CD4-positive, alpha-beta memory T cell (primary cell): ENCODE measurements around the gene SELENOW. TPM values are rescaled to one million over a fixed set of nuclear protein-coding genes. Genes with fewer than 3 reads are reported as not detected.
"Not testable (repeated sequence)": the region's sequence is repeated elsewhere in the genome, so short reads cannot be mapped to it uniquely, and the experiment has no call there.

Source experiments
- CTCF ChIA-PET: fragments of 350-600 bp; sonication (Branson Sonifier 250); formaldehyde crosslinking; loops from one replicate; lab custom pipeline; 2021; ENCODE audit warnings: inconsistent platforms; ENCODE audit not compliant: partially characterized antibody; lab: Charles Lee
- POLR2A ChIA-PET: fragments of 350-600 bp; sonication (Branson Sonifier 250); formaldehyde crosslinking; loops from one replicate; lab custom pipeline; 2021; ENCODE audit not compliant: partially characterized antibody; lab: Charles Lee
- DNase-seq, 5 donors: peaks; one replicate each; pipeline versions ENCODE4 v3.0.0 to v3.0.0-alpha.2; 2020 to 2022; ENCODE audit warnings: mixed read lengths in 1 of 5
- H3K27ac ChIP-seq: one replicate; pipeline ENCODE4 v1.7.0; 2013; ENCODE audit warnings: low read depth, low read length
- H3K27me3 ChIP-seq: 2 replicates; pipeline ENCODE4 v1.7.0; 2013; ENCODE audit warnings: mild to moderate bottlenecking, low read length, moderate library complexity; ENCODE audit not compliant: insufficient read depth
- H3K36me3 ChIP-seq: 2 replicates; pipeline ENCODE4 v1.7.0; 2013; ENCODE audit warnings: mild to moderate bottlenecking, low read length, moderate library complexity; ENCODE audit not compliant: insufficient read depth
- H3K4me1 ChIP-seq: 2 replicates; pipeline ENCODE4 v1.7.0; 2013; ENCODE audit warnings: mild to moderate bottlenecking, low read length, moderate library complexity; ENCODE audit not compliant: insufficient read depth
- H3K4me3 ChIP-seq, 2 donors: one replicate each; pipeline ENCODE4 v1.7.0; 2013; ENCODE audit warnings: low read length in 2 of 2, mild to moderate bottlenecking in 1 of 2
- H3K9me3 ChIP-seq, 2 donors: one replicate each; pipeline ENCODE4 v1.7.0; 2013; ENCODE audit warnings: low read length in 2 of 2, control low read depth in 1 of 2; ENCODE audit not compliant: control insufficient read depth in 1 of 2
- H3K27ac Mint-ChIP-seq, 7 donors: one replicate each; pipeline ENCODE4 v1.8.0; 2020 to 2021; ENCODE audit warnings: mixed read lengths in 7 of 7, mild to moderate bottlenecking in 6 of 7, inconsistent platforms in 3 of 7, moderate library complexity in 3 of 7
- H3K27me3 Mint-ChIP-seq, 2 donors: one replicate each; pipeline ENCODE4 v1.8.0; 2020 to 2021; ENCODE audit warnings: mixed read lengths in 2 of 2
- H3K36me3 Mint-ChIP-seq, 2 donors: one replicate each; pipeline ENCODE4 v1.8.0; 2020 to 2021; ENCODE audit warnings: mixed read lengths in 2 of 2, inconsistent platforms in 1 of 2, mild to moderate bottlenecking in 1 of 2
- H3K4me1 Mint-ChIP-seq, 4 donors: one replicate each; pipeline ENCODE4 v1.8.0; 2020 to 2021; ENCODE audit warnings: mixed read lengths in 4 of 4, mild to moderate bottlenecking in 1 of 4
- H3K4me3 Mint-ChIP-seq, 8 donors: one replicate each; pipeline ENCODE4 v1.8.0; 2020 to 2021; ENCODE audit warnings: mixed read lengths in 8 of 8, mild to moderate bottlenecking in 7 of 8, moderate library complexity in 6 of 8, inconsistent platforms in 3 of 8
- H3K9me3 Mint-ChIP-seq, 8 donors: one replicate each; pipeline ENCODE4 v1.8.0; 2020 to 2021; ENCODE audit warnings: mixed read lengths in 8 of 8, mild to moderate bottlenecking in 5 of 8, inconsistent platforms in 3 of 8, moderate library complexity in 1 of 8
- intact Hi-C: fragments of 100-400 bp; cut with micrococcal nuclease; formaldehyde crosslinking; loops from one replicate; pipeline ENCODE4 v1.15.1; 2023
- polyA plus RNA-seq, 2 donors: library from polyadenylated mRNA; unstranded; fragments of 300-500 nt; fragmentation: Illumina TruSeq; gene quantifications; one replicate each; pipeline ENCODE4 v1.2.3, GENCODE V29; 2021
- total RNA-seq, 2 experiments: library from RNA; stranded (reverse); gene quantifications; one replicate each; pipeline ENCODE4 v1.2.3, GENCODE V29; 2021

The SELENOW gene
- total and polyA plus RNA-seq, 4 experiments from 2014 or later = 116 to 352 (median 236) TPM

DNA sequence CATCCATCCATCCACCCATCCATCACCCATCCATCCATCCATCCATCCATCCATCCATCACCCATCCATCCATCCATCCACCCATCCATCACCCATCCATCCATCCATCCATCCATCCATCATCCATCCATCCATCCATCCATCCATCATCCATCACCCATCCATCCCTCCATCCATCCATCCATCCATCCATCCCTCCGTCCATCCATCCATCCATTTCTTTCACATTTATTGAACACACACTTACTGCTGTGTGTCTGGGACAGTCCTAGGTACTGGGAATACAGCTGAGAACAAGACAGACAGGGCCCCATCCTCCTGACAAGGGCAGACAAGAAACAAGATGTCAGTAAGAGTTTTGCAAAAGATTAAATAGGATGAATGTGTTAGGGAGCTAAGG is 39.7 kb downstream of the SELENOW start:
- POLR2A ChIA-PET, H3K36me3 ChIP-seq, H3K27ac ChIP-seq, H3K36me3 Mint-ChIP-seq, H3K4me1 ChIP-seq, CTCF ChIA-PET, H3K4me3 ChIP-seq, H3K9me3 ChIP-seq, intact Hi-C loops, H3K9me3 Mint-ChIP-seq, H3K4me3 Mint-ChIP-seq, H3K27me3 ChIP-seq, H3K4me1 Mint-ChIP-seq, H3K27ac Mint-ChIP-seq, DNase-seq: not testable (repeated sequence)
- peaks cover 30 to 38% of the 10 kb centered on the region in 2 donors for H3K27me3 Mint-ChIP-seq

DNA sequence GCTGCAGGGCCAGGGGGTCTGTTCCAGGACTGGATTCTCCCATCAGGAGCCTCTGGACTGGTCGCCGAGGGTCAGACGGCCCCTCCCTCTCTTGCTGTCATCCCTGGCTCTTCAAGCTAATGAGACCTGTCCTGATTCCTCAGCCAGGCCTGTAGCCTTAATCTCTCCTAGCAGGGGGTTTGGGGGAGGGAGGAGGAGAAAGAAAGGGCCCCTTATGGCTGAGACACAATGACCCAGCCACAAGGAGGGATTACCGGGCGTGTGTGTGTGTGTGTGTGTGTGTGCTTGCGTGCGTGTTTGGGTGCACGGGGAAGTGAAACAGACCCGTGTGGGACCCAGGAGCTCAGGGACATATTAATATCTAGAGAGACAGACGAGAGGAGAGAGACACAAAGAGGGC is 41.4 kb downstream of the SELENOW start:
- Mint-ChIP-seq H3K36me3 (no peaks in the 10 kb centered on the region), H3K27ac (no peak overlapping the region), H3K4me3 (peak overlapping the region in 1 of 8 donors; percentile 3), H3K9me3 (peaks cover 0 to 3% (median 0%) of the 10 kb centered on the region in 8 donors), H3K27me3 (peaks cover 28 to 35% of the 10 kb centered on the region in 2 donors), H3K4me1 (peaks cover 0 to 5% (median 3%) of the 10 kb centered on the region in 4 donors)
- DNase-seq = no peak
- CTCF ChIA-PET = interaction anchor here (1.5 kb wide), 1 partner anchor 49 kb away, joined by 5 read pairs; no protein-coding TSS in a partner anchor
- Histone ChIP-seq H3K4me3 (no peak overlapping the region), H3K4me1 (no peaks in the 10 kb centered on the region), H3K9me3 (no peaks in the 10 kb centered on the region), H3K27ac (no peak overlapping the region), H3K27me3 (no peaks in the 10 kb centered on the region), H3K36me3 (no peaks in the 10 kb centered on the region)
- intact Hi-C loops = no loop called here
- POLR2A ChIA-PET = interaction anchor here (0.7 kb wide), 1 partner anchor 690 kb away, joined by 3 read pairs; no protein-coding TSS in a partner anchor

DNA sequence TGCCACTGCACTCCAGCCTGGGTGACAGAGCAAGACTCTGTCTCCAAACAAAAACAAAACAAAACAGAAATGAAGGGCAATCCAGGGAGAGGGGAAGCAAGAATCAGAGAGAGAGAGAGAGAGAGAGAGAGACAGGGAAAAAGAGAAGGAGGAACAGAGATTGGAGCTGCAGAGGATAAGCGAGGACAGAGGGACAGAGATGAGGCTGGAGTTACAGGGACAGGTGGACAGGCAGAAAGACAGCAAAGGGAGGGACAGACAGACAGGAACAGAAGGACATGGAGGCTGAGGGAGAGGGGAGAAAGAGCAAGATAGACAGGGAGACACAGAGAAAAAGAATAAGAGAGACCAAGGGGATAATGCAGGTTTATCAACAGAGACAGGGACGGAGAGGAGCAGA is 41.9 kb downstream of the SELENOW start:
- ChIA-PET POLR2A (no interaction called here), CTCF (interaction anchor here (1.5 kb wide), 1 partner anchor 49 kb away, joined by 5 read pairs; no protein-coding TSS in a partner anchor)
- no peaks in the 10 kb centered on the region for H3K9me3 ChIP-seq
- Mint-ChIP-seq H3K36me3 (no peaks in the 10 kb centered on the region), H3K4me1 (peaks cover 0 to 5% (median 3%) of the 10 kb centered on the region in 4 donors), H3K27me3 (peaks cover 28 to 35% of the 10 kb centered on the region in 2 donors), H3K4me3 (peak overlapping the region in 1 of 8 donors; percentile 65), H3K27ac (peak overlapping the region in 1 of 7 donors; percentile 71), H3K9me3 (peaks cover 0 to 3% (median 0%) of the 10 kb centered on the region in 8 donors)
- H3K36me3 ChIP-seq = no peaks in the 10 kb centered on the region
- DNase-seq = no peak
- H3K4me1 ChIP-seq = no peaks in the 10 kb centered on the region
- no peak overlapping the region for H3K27ac ChIP-seq
- no peaks in the 10 kb centered on the region for H3K27me3 ChIP-seq
- no peak overlapping the region for H3K4me3 ChIP-seq
- intact Hi-C loops = no loop called here

DNA sequence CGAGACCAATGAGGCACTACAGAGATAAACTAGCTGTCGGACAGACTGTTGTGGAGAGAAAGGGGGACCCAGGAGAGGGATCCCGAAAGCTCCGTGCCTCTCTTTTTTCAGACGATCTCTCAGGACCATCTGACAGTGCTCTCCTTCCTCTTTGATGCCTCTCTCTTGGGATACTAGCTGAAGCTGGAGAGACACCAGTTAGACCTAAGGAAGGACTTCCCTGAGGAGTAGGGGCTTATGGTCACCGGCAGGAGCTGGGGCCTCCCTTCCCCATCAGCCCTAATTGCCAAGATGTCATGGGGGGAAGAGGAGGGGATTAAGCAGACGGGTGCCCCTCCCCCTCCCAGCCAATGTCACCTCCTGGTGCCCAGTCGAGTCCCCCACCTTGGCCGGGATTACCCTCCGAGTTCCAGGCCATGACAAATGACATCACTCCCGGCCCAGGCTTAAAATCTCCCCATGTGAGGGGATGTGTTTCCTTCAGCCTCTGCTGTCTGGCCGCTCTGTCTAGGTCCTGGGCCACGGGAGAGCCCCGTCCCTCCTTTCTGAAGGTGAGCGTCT is 43.0 kb downstream of the SELENOW start, which contains the start of gene CRX:
Gene CRX (plus strand): TSS at position 478 of the 561 bp plus-strand sequence. CDS start 12,507 bp downstream, outside the sequence.
- Histone ChIP-seq H3K4me1 (no peaks in the 10 kb centered on the region), H3K4me3 (no peak within 1 kb of the TSS), H3K27me3 (no peaks in the 10 kb centered on the region), H3K36me3 (no peaks in the 10 kb centered on the region), H3K9me3 (no peaks in the 10 kb centered on the region), H3K27ac (no peak within 1 kb of the TSS)
- H3K4me1 Mint-ChIP-seq = peaks cover 0 to 5% (median 3%) of the 10 kb centered on the region in 4 donors
- intact Hi-C loops = no loop called here
- peaks cover 28 to 35% of the 10 kb centered on the region in 2 donors for H3K27me3 Mint-ChIP-seq
- H3K9me3 Mint-ChIP-seq = peaks cover 0 to 5% (median 0%) of the 10 kb centered on the region in 8 donors
- no peak for DNase-seq
- ChIA-PET CTCF (no interaction called here), POLR2A (no interaction called here)
- no peak within 1 kb of the TSS for H3K4me3 Mint-ChIP-seq
- no peaks in the 10 kb centered on the region for H3K36me3 Mint-ChIP-seq
- peak within 1 kb of the TSS in 2 of 7 donors; percentile 63 to 71 for H3K27ac Mint-ChIP-seq

DNA sequence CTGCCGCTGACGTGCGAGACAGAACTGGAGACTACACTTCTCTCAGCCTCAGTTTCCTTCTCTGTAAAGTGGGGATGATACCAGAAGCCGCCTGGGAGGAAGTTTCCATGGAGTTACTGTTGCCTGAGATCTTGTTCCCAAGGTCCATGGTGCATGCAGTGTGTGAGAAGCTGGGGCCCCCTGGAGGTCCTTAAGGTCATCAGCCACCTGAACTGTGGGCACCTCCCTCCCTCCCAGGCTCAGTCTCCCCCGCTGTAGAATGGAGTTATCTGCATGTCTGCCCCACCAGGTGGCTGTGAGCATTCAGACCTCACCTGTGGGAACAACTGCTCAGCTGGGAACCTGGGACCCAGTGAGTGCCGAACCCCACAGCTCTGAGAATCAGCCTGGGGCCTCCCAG is 45.9 kb downstream of the SELENOW start:
- no peak for DNase-seq
- H3K36me3 ChIP-seq = no peaks in the 10 kb centered on the region
- no peaks in the 10 kb centered on the region for H3K4me1 ChIP-seq
- Mint-ChIP-seq H3K27me3 (peaks cover 19 to 25% of the 10 kb centered on the region in 2 donors), H3K36me3 (no peaks in the 10 kb centered on the region), H3K4me1 (peaks cover 0 to 5% (median 3%) of the 10 kb centered on the region in 4 donors), H3K4me3 (no peak overlapping the region), H3K27ac (no peak overlapping the region), H3K9me3 (peaks cover 0 to 7% (median 1%) of the 10 kb centered on the region in 8 donors)
- ChIA-PET POLR2A (no interaction called here), CTCF (no interaction called here)
- H3K27me3 ChIP-seq = no peaks in the 10 kb centered on the region
- intact Hi-C loops = no loop called here
- H3K27ac ChIP-seq = no peak overlapping the region
- H3K9me3 ChIP-seq = peaks cover 0 to 3% of the 10 kb centered on the region in 2 donors
- H3K4me3 ChIP-seq = no peak overlapping the region

DNA sequence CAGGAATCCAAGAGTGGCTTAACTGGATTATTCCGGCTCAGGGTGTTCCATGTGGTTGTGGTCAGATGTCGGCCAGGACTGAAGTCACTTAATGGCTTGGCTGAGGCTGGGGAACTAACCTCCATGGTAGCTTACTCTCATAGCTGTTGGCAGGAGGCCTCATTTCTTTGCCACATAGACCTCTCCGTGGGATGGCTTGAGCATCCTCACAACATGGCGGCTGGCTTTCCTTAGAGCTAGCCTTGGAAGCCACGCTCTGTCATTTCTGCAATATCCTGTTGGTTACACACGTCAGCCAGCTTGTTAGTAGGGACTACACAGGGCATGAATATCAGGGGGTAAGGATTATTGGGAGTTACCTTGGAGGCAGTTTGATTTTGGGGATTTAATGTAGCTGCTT is 48.3 kb downstream of the SELENOW start:
- CTCF ChIA-PET = interaction anchor here (0.6 kb wide), 1 partner anchor 11 kb away, joined by 3 read pairs; no protein-coding TSS in a partner anchor

DNA sequence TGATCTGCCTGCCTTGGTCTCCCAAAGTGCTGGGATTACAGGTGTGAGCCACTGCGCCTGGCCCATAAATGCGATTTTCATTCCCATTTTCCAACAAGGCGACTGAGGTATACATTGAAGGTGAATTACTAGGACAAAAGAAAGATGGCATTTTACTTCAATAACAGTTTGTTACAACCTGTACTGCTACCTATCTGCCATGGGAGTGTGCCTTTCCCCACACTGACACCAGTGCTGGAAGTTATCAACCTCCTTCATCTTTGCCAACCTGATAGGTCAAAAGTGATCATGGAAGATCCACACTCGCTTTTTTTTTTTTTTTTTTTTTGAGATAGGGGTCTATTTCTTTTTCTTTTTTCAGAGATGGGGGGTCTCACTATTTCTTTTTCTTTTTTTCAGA is 54.2 kb downstream of the SELENOW start:
- no peaks in the 10 kb centered on the region for H3K36me3 Mint-ChIP-seq
- H3K27ac ChIP-seq = no peak overlapping the region
- H3K4me1 Mint-ChIP-seq = no peaks in the 10 kb centered on the region
- H3K27ac Mint-ChIP-seq = peak overlapping the region in 1 of 7 donors; percentile 47
- POLR2A ChIA-PET = no interaction called here
- H3K27me3 Mint-ChIP-seq = peaks cover 3 to 6% of the 10 kb centered on the region in 2 donors
- no peak overlapping the region for H3K4me3 Mint-ChIP-seq
- H3K36me3 ChIP-seq = no peaks in the 10 kb centered on the region
- no peak overlapping the region for H3K4me3 ChIP-seq
- H3K27me3 ChIP-seq = no peaks in the 10 kb centered on the region
- H3K4me1 ChIP-seq = no peaks in the 10 kb centered on the region
- no peak for DNase-seq
- H3K9me3 Mint-ChIP-seq = peaks cover 0 to 2% (median 0%) of the 10 kb centered on the region in 8 donors
- intact Hi-C loops = no loop called here
- CTCF ChIA-PET = no interaction called here
- H3K9me3 ChIP-seq = no peaks in the 10 kb centered on the region

More for the DNA sequence above, 48.3 kb downstream of the SELENOW start:
- Mint-ChIP-seq H3K27ac (no peak overlapping the region), H3K27me3 (peaks cover 5 to 12% of the 10 kb centered on the region in 2 donors), H3K4me1 (peaks cover 0 to 4% (median 0%) of the 10 kb centered on the region in 4 donors), H3K9me3 (peaks cover 0 to 7% (median 1%) of the 10 kb centered on the region in 8 donors), H3K36me3 (no peaks in the 10 kb centered on the region), H3K4me3 (no peak overlapping the region)
- no peaks in the 10 kb centered on the region for H3K27me3 ChIP-seq
- POLR2A ChIA-PET = no interaction called here
- H3K36me3 ChIP-seq = no peaks in the 10 kb centered on the region
- H3K4me1 ChIP-seq = no peaks in the 10 kb centered on the region
- no peak for DNase-seq
- H3K9me3 ChIP-seq = peaks cover 0 to 3% of the 10 kb centered on the region in 2 donors
- intact Hi-C loops = no loop called here
- no peak overlapping the region for H3K27ac ChIP-seq
- H3K4me3 ChIP-seq = no peak overlapping the region
